Skin of body (tissue), 2 donors: ENCODE measurements around the gene FSTL5. TPM values are rescaled to one million over a fixed set of nuclear protein-coding genes. Genes with fewer than 3 reads are reported as not detected.

Experiments
- DNase-seq: peaks from one replicate; lab custom pipeline; 2025; lab: John Stamatoyannopoulos, UW
- total RNA-seq: library from RNA; depleted of rRNA; stranded (reverse); fragments of >200 nt; gene quantifications from one replicate; pipeline ENCODE4 v1.2.3, GENCODE V29; 2014

Gene FSTL5
- total RNA-seq, 1 donor from 2014 or later = 4.9 TPM

GRCh38 chr4:161583549-161583948 lies 580.3 kb downstream of the FSTL5 start:
- DNase-seq = no peak

- DNase-seq = peak; percentile 11
Observed at GRCh38 chr4:161581262-161582230, 582.3 kb downstream of the FSTL5 start.

- peak; percentile 86 for DNase-seq
Observed at GRCh38 chr4:161577579-161578301, 586.1 kb downstream of the FSTL5 start.

GRCh38 chr4:161573836-161574235 lies 590.0 kb downstream of the FSTL5 start:
- no peak for DNase-seq

GRCh38 chr4:161564230-161564834 lies 599.5 kb downstream of the FSTL5 start:
- no peak for DNase-seq

- DNase-seq = no peak
Observed at GRCh38 chr4:161555689-161556660, 607.8 kb downstream of the FSTL5 start.

- DNase-seq = peak; percentile 6
Observed at GRCh38 chr4:161554372-161554990, 609.3 kb downstream of the FSTL5 start.

GRCh38 chr4:161546902-161547301 lies 616.9 kb downstream of the FSTL5 start:
- no peak for DNase-seq

- DNase-seq = no peak
Observed at GRCh38 chr4:161540265-161540664, 623.5 kb downstream of the FSTL5 start.

- DNase-seq = no peak
Observed at GRCh38 chr4:161538941-161539340, 624.9 kb downstream of the FSTL5 start.

- DNase-seq = no peak
Observed at GRCh38 chr4:161530710-161531109, 633.1 kb downstream of the FSTL5 start.

- no peak for DNase-seq
Observed at GRCh38 chr4:161525121-161525520, 638.7 kb downstream of the FSTL5 start.

GRCh38 chr4:161522031-161522430 lies 641.8 kb downstream of the FSTL5 start:
- DNase-seq = no peak

GRCh38 chr4:161519611-161520010 lies 644.2 kb downstream of the FSTL5 start:
- no peak for DNase-seq

GRCh38 chr4:161517941-161518340 lies 645.9 kb downstream of the FSTL5 start:
- no peak for DNase-seq

- no peak for DNase-seq
Observed at GRCh38 chr4:161505141-161505540, 658.7 kb downstream of the FSTL5 start.

- no peak for DNase-seq
Observed at GRCh38 chr4:161498155-161498554, 665.6 kb downstream of the FSTL5 start.

GRCh38 chr4:161486461-161486860 lies 677.3 kb downstream of the FSTL5 start:
- DNase-seq = peak; percentile 7

GRCh38 chr4:161466316-161466715 lies 697.5 kb downstream of the FSTL5 start:
- no peak for DNase-seq

- no peak for DNase-seq
Observed at GRCh38 chr4:161463436-161463835, 700.4 kb downstream of the FSTL5 start.
